PC-9 (cell line): ENCODE measurements around the gene GPR15LG. TPM values are rescaled to one million over a fixed set of nuclear protein-coding genes. Genes with fewer than 3 reads are reported as not detected.

Experiments used
- BruUV-seq: library from RNA; stranded (reverse); fragments of 400-500 nt; replicated peaks from 2 replicates; lab custom pipeline; 2021; lab: Mats Ljungman, UMichigan
- CTCF ChIA-PET: fragments of 300-600 bp; sonication (Branson Sonifier 250); formaldehyde crosslinking; loops from one replicate; lab custom pipeline; 2022; ENCODE audit warnings: antibody characterized with exemption; lab: Charles Lee
- POLR2A ChIA-PET: fragments of 300-600 bp; sonication (Branson Sonifier 250); formaldehyde crosslinking; loops from one replicate; lab custom pipeline; 2022; ENCODE audit warnings: antibody characterized with exemption; ENCODE audit not compliant: unreplicated experiment; lab: Charles Lee
- DNase-seq, 2 experiments: peaks; one replicate each; pipeline versions ENCODE4 v3.0.0 to v3.0.0-alpha.2; 2015 to 2022; ENCODE audit warnings: mixed read lengths in 1 of 2
- H2AFZ ChIP-seq: fragments of 200-600 bp; sonication (generic); 2 replicates; pipeline ENCODE4 v1.8.1; 2017; ENCODE audit warnings: antibody characterized with exemption
- H3F3A ChIP-seq: fragments of 200-600 bp; sonication (generic); 2 replicates; pipeline ENCODE4 v1.8.1; 2017; ENCODE audit warnings: antibody characterized with exemption, mild to moderate bottlenecking, low read depth; ENCODE audit not compliant: insufficient read depth
- H3K27ac ChIP-seq: fragments of 200-600 bp; sonication (generic); 2 replicates; pipeline ENCODE4 v1.6.1; 2016; ENCODE audit warnings: mixed run types
- H3K27me3 ChIP-seq: fragments of 200-600 bp; sonication (generic); 2 replicates; pipeline ENCODE4 v1.6.1; 2016; ENCODE audit warnings: low read depth, mixed run types; ENCODE audit not compliant: insufficient read depth
- H3K36me3 ChIP-seq: fragments of 200-600 bp; sonication (generic); 2 replicates; pipeline ENCODE4 v1.6.1; 2016; ENCODE audit warnings: low read depth, mixed run types
- H3K4me1 ChIP-seq: fragments of 200-600 bp; sonication (generic); replicated peaks from 2 replicates; pipeline ENCODE4 v1.6.1; 2016; ENCODE audit warnings: mixed run types; ENCODE audit not compliant: insufficient read depth
- H3K4me2 ChIP-seq: fragments of 200-600 bp; sonication (generic); 2 replicates; pipeline ENCODE4 v1.6.1; 2017; ENCODE audit warnings: mixed run types
- H3K4me3 ChIP-seq: fragments of 200-600 bp; sonication (generic); 2 replicates; pipeline ENCODE4 v1.6.1; 2016; ENCODE audit warnings: mixed run types
- H3K79me2 ChIP-seq: fragments of 200-600 bp; sonication (generic); 2 replicates; pipeline ENCODE4 v1.6.1; 2017; ENCODE audit warnings: low read depth, mixed run types
- H3K9me2 ChIP-seq: fragments of 200-600 bp; sonication (generic); 2 replicates; pipeline ENCODE4 v1.8.1; 2017; ENCODE audit warnings: mild to moderate bottlenecking; ENCODE audit not compliant: insufficient read depth
- H3K9me3 ChIP-seq: fragments of 200-600 bp; sonication (generic); 2 replicates; pipeline ENCODE4 v1.8.1; 2016; ENCODE audit warnings: low read depth; ENCODE audit not compliant: insufficient read depth
- H4K20me1 ChIP-seq: fragments of 200-600 bp; sonication (generic); 2 replicates; pipeline ENCODE4 v1.8.1; 2017; ENCODE audit not compliant: insufficient read depth
- EZH2 ChIP-seq: fragments of 200-600 bp; sonication (generic); IDR thresholded peaks from 2 replicates; pipeline ENCODE4 v1.8.0; 2017; ENCODE audit warnings: antibody characterized with exemption, low read depth
- intact Hi-C: fragments of 100-400 bp; cut with micrococcal nuclease; formaldehyde crosslinking; loops from one replicate; pipeline ENCODE4 v1.10.0; 2022; ENCODE audit not compliant: unreplicated experiment
- total RNA-seq: library from RNA; stranded (reverse); gene quantifications from 2 replicates; pipeline ENCODE4 v1.2.3, GENCODE V29; 2021
- TF ChIP-seq, protein P1 (sequence below): fragments of 200-600 bp; sonication (generic); conservative IDR thresholded peaks from 2 replicates; pipeline ENCODE4 v1.6.1; 2017; ENCODE audit warnings: mixed run types, antibody characterized with exemption, mild to moderate bottlenecking, moderate library complexity

Gene GPR15LG
- total RNA-seq, 1 experiment from 2014 or later: not detected

DNA sequence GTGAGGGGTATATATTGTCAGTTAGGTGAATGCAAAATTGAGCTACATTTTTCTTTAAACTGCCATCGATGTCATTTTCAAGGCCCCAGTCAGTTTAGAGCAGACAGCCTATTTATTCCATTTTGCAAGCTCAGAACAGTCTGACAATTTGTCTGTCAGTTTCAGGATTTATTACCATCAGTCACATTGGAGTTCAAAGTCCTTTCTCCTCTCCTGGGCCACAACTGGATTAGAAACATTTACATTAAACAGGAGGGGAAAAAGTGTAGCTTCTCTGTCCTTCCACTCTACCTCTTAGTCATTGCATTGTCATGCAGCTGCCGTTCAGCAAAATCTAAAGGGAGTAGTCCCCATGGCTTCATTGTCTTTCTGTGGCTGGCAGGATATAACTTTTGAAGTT lies 37.8 kb upstream of the GPR15LG start:
- Histone ChIP-seq H3K27ac (no peak overlapping the region), H3K9me2 (no peaks in the 10 kb centered on the region), H3K79me2 (peaks cover 12% of the 10 kb centered on the region), H3K4me3 (no peak overlapping the region), H3K27me3 (peaks cover 36% of the 10 kb centered on the region), H3K4me1 (peaks cover 9% of the 10 kb centered on the region), H3F3A (peaks cover 21% of the 10 kb centered on the region), H4K20me1 (peaks cover 2% of the 10 kb centered on the region; the same call in 1 of the 2 replicates), H3K9me3 (no peaks in the 10 kb centered on the region), H3K4me2 (no peak overlapping the region), H2AFZ (no peak overlapping the region), H3K36me3 (0 out of 2 replicates have a peak, but pooled peaks cover 4% of the 10 kb centered on the region)
- no TSS peak for BruUV-seq
- no peak for DNase-seq
- TF ChIP-seq, protein P1, sequence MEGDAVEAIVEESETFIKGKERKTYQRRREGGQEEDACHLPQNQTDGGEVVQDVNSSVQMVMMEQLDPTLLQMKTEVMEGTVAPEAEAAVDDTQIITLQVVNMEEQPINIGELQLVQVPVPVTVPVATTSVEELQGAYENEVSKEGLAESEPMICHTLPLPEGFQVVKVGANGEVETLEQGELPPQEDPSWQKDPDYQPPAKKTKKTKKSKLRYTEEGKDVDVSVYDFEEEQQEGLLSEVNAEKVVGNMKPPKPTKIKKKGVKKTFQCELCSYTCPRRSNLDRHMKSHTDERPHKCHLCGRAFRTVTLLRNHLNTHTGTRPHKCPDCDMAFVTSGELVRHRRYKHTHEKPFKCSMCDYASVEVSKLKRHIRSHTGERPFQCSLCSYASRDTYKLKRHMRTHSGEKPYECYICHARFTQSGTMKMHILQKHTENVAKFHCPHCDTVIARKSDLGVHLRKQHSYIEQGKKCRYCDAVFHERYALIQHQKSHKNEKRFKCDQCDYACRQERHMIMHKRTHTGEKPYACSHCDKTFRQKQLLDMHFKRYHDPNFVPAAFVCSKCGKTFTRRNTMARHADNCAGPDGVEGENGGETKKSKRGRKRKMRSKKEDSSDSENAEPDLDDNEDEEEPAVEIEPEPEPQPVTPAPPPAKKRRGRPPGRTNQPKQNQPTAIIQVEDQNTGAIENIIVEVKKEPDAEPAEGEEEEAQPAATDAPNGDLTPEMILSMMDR: no peak
- ChIA-PET CTCF (no interaction called here), POLR2A (no interaction called here)
- intact Hi-C loops: no loop called here

DNA sequence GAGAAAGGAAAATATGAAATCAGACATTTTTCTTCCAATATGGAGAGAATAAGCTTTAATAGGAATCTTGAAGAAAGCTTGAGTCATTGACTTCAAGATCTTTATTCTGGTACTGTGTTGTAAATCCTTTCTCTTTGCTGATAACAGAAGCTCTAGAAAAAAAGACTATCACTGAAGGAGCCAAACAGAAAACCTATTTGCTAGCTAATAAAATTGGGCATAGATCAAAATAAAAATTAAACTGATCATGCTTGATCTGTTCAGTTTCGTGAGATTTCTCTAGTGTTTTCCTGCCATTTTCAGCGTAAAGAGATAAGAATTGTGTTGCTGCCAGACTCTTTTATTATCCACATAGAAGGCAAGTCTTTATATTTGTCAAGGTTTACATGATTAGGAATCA lies 35.8 kb upstream of the GPR15LG start:
- Histone ChIP-seq H2AFZ (no peak overlapping the region; the same call in 1 of the 2 replicates), H3F3A (peaks cover 25% of the 10 kb centered on the region), H3K9me3 (no peaks in the 10 kb centered on the region), H3K27me3 (peaks cover 19% of the 10 kb centered on the region; the same call in 1 of the 2 replicates), H3K4me3 (no peak overlapping the region), H3K4me1 (peaks cover 17% of the 10 kb centered on the region), H3K27ac (no peak overlapping the region), H3K79me2 (peaks cover 32% of the 10 kb centered on the region), H3K4me2 (peak overlapping the region; percentile 81; the same call in 1 of the 2 replicates), H3K9me2 (no peaks in the 10 kb centered on the region), H3K36me3 (peaks cover 23% of the 10 kb centered on the region), H4K20me1 (peaks cover 13% of the 10 kb centered on the region; the same call in 1 of the 2 replicates)
- no TSS peak for BruUV-seq
- intact Hi-C loops: loop anchor here (2.0 kb wide), 1 partner anchor 191 kb away; the partner anchor contains the start of gene CCSER2
- CTCF ChIA-PET: no interaction called here
- no peak for DNase-seq
- no peak for TF ChIP-seq EZH2
- POLR2A ChIA-PET: no interaction called here

DNA sequence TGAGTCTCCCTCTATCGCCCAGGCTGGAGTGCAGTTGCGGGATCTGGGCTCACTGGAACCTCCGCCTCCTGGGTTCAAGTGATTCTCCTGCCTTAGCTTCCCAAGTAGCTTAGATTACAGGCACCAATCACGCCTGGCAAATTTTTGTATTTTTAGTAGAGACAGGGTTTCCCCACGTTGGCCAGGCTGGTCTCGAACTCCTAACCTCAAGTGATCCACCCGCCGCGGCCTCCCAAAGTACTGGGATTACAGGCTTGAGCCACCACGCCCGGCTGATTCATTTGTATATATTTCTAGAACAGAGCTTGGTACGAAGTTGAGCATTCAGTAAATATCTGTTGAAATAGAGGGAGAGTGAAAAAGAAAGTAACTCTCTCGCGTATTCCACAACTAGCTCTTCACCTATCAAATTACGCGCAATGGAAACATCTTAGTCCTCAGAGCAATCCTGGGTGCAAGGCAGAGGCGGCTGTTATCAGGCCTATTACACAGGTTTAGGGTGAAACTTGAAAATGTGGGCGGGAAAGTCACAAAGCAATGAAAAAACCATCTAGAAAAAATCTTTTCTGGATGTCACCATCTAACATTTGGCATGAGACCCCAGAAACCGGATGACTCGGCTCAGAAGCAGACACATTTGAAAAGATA lies 35.0 kb upstream of the GPR15LG start:
- intact Hi-C loops: loop anchor here (2.0 kb wide), 1 partner anchor 190 kb away; the partner anchor contains the start of gene CCSER2
- Histone ChIP-seq H3F3A (peaks cover 25% of the 10 kb centered on the region), H3K27me3 (peaks cover 17% of the 10 kb centered on the region; the same call in 1 of the 2 replicates), H3K9me3 (no peaks in the 10 kb centered on the region), H3K27ac (peak overlapping the region; percentile 95), H3K4me3 (peak overlapping the region; percentile 94), H3K4me2 (peak overlapping the region; percentile 81), H3K4me1 (peaks cover 17% of the 10 kb centered on the region), H3K36me3 (peaks cover 31% of the 10 kb centered on the region), H3K79me2 (peaks cover 33% of the 10 kb centered on the region), H4K20me1 (peaks cover 16% of the 10 kb centered on the region), H2AFZ (peak overlapping the region; percentile 95), H3K9me2 (no peaks in the 10 kb centered on the region)
- ChIA-PET POLR2A (interaction anchor here (0.6 to 0.7 kb wide), 3 partner anchors 20 to 318 kb away, joined by 3 to 6 read pairs (median 3); no protein-coding TSS in a partner anchor), CTCF (interaction anchor here (0.6 kb wide), 1 partner anchor 9 kb away, joined by 4 read pairs; no protein-coding TSS in a partner anchor)
- no peak for TF ChIP-seq EZH2
- TF ChIP-seq, protein P1: no peak
- DNase-seq: peak; percentile 54 to 69
- BruUV-seq: TSS peak; percentile 85
